Endothelial cell of umbilical vein (primary cell): Measurements from ENCODE around the gene SMAP1.

Experiments
- CTCF ChIP-seq, 2 donors: IDR thresholded peaks; 1 replicate in 1 of 2; 2 replicates in 1 of 2; pipeline ENCODE4 v1.5.1; 2011; ENCODE audit warnings: low read length in 2 of 2, mild to moderate bottlenecking in 2 of 2, moderate library complexity in 2 of 2, control low read depth in 1 of 2, inconsistent platforms in 1 of 2, low read depth in 1 of 2; ENCODE audit not compliant: insufficient read depth in 1 of 2; ENCODE audit errors: extremely low read depth in 1 of 2
- POLR2AphosphoS5 ChIP-seq: IDR thresholded peaks from 2 replicates; pipeline ENCODE4 v1.6.1; 2012; ENCODE audit warnings: low read depth, mild to moderate bottlenecking, control low read depth, low read length, moderate library complexity; ENCODE audit not compliant: insufficient read depth

GRCh38 chr6:70652216-70652615 lies 15.5 kb upstream of the SMAP1 start:
- TF ChIP-seq CTCF (IDR thresholded peaks at IDR 0.05; ENCODE audit: extremely low read depth in 1 of 2, insufficient read depth in 1 of 2, low read depth in 1 of 2, low read length in 2 of 2) (no peak), POLR2AphosphoS5 (no peak)
